HTR-8/SVneo (cell line): ENCODE measurements around the gene VEGFA.
A peak's percentile ranks its signal among the peaks of the same experiment; 100 is the strongest.
"Not testable (repeated sequence)": the region's sequence is repeated elsewhere in the genome, so short reads cannot be mapped to it uniquely, and the experiment has no call there.

ENCODE experiments used
- DNase-seq: peaks from one replicate; pipeline ENCODE4 v3.0.0; 2011; ENCODE audit warnings: low spot score, mixed read lengths; ENCODE audit not compliant: insufficient read length
- FAIRE-seq: peaks from 2 replicates; lab custom pipeline; 2011; peaks lifted over from hg19 to GRCh38; lab: Jason Lieb, UNC

Gene VEGFA

GRCh38 chr6:43811733-43812099, 41.7 kb downstream of the VEGFA start:
- FAIRE-seq: no peak

GRCh38 chr6:43812850-43813578, 43.0 kb downstream of the VEGFA start:
- no peak for DNase-seq
- FAIRE-seq: no peak

More at GRCh38 chr6:43811733-43812099, 41.7 kb downstream of the VEGFA start:
- no peak for DNase-seq

- no peak for FAIRE-seq
These were observed 44.1 kb downstream of the VEGFA start for GRCh38 chr6:43814111-43814510.

GRCh38 chr6:43814865-43815264, 44.9 kb downstream of the VEGFA start:
- DNase-seq (no peak), FAIRE-seq (no peak)

More at GRCh38 chr6:43814111-43814510, 44.1 kb downstream of the VEGFA start:
- DNase-seq: no peak

GRCh38 chr6:43817192-43817591, 47.2 kb downstream of the VEGFA start:
- peak; percentile 72 for DNase-seq

GRCh38 chr6:43818973-43819372, 49.0 kb downstream of the VEGFA start:
- not testable (repeated sequence) for FAIRE-seq, DNase-seq

More at GRCh38 chr6:43817192-43817591, 47.2 kb downstream of the VEGFA start:
- FAIRE-seq: no peak

GRCh38 chr6:43819958-43820357, 49.9 kb downstream of the VEGFA start:
- FAIRE-seq: no peak
- no peak for DNase-seq

- FAIRE-seq: no peak
These were observed 50.5 kb downstream of the VEGFA start for GRCh38 chr6:43820486-43820885.

GRCh38 chr6:43821101-43821886, 51.3 kb downstream of the VEGFA start:
- DNase-seq (no peak), FAIRE-seq (no peak)

More at GRCh38 chr6:43820486-43820885, 50.5 kb downstream of the VEGFA start:
- no peak for DNase-seq

- FAIRE-seq (no peak), DNase-seq (no peak)
These were observed 53.4 kb downstream of the VEGFA start for GRCh38 chr6:43823390-43823789.

GRCh38 chr6:43823879-43824702, 54.1 kb downstream of the VEGFA start:
- DNase-seq: no peak
- no peak for FAIRE-seq

GRCh38 chr6:43824703-43825064, 54.7 kb downstream of the VEGFA start:
- no peak for DNase-seq
- FAIRE-seq: no peak

- FAIRE-seq (no peak), DNase-seq (no peak)
These were observed 55.4 kb downstream of the VEGFA start for GRCh38 chr6:43825187-43826115.

- FAIRE-seq: no peak
- no peak for DNase-seq
These were observed 56.7 kb downstream of the VEGFA start for GRCh38 chr6:43826730-43827129.

GRCh38 chr6:43827898-43828297, 57.9 kb downstream of the VEGFA start:
- DNase-seq: no peak
- FAIRE-seq: no peak

GRCh38 chr6:43828711-43829110, 58.7 kb downstream of the VEGFA start:
- no peak for FAIRE-seq
- no peak for DNase-seq

- FAIRE-seq: no peak
- no peak for DNase-seq
These were observed 59.5 kb downstream of the VEGFA start for GRCh38 chr6:43829470-43829869.

GRCh38 chr6:43830775-43831174, 60.8 kb downstream of the VEGFA start:
- FAIRE-seq (peak; percentile 9), DNase-seq (no peak)

GRCh38 chr6:43831191-43831590, 61.2 kb downstream of the VEGFA start:
- FAIRE-seq (no peak), DNase-seq (no peak)
